Measurements from ENCODE around the gene TNFAIP2.
A peak's percentile ranks its signal among the peaks of the same experiment; 100 is the strongest.
"Not testable (repeated sequence)": the region's sequence is repeated elsewhere in the genome, so short reads cannot be mapped to it uniquely, and the experiment has no call there.

Gene TNFAIP2

DNA sequence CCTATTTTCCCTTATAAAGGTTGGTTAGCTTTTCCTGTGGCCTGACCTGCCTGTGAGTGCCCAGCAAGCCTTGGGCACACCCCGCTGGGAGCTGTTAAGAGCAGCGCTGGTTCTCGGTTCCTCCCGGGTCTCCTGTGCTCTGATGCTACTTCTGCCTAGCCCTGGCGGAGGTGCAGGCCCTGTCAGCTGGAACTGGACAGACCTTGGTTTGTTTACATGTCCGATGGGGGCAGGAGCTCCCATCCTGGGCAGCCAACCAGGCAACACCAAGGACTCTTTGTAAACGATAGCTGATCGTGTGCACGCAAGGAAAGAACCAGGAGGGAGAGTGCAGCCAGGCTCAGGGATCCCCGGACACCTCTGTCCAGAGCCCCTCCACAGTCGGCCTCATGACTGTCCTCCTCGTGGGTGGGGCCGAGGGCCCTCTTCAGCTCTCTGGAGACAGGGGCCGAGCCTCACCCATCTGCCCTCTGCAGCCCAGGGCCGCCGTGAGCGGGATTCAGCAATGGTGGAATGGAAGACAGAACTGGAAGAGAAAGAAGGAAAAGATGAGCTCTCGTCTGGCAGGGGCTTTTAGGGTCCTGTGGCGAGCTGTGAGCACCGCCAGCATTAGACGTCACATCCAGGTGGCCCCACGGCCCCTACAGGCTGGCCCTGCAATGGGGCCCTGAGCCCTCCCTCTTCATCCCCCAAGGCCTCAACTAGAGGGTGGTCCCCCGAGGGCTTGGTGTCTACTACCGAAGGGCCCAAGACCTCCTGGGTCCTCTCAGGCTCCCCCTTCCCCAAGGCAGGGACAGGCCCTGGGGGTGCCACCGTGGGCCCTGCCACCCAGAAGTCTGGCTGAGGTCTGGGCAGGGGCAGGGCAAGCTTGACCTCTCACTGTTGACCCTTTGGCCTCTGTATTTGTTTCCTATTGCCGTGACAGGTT lies 12.3 kb downstream of the TNFAIP2 start:
- no peak for DNase-seq (ENCODE audit: low read depth in 3 of 3)

DNA sequence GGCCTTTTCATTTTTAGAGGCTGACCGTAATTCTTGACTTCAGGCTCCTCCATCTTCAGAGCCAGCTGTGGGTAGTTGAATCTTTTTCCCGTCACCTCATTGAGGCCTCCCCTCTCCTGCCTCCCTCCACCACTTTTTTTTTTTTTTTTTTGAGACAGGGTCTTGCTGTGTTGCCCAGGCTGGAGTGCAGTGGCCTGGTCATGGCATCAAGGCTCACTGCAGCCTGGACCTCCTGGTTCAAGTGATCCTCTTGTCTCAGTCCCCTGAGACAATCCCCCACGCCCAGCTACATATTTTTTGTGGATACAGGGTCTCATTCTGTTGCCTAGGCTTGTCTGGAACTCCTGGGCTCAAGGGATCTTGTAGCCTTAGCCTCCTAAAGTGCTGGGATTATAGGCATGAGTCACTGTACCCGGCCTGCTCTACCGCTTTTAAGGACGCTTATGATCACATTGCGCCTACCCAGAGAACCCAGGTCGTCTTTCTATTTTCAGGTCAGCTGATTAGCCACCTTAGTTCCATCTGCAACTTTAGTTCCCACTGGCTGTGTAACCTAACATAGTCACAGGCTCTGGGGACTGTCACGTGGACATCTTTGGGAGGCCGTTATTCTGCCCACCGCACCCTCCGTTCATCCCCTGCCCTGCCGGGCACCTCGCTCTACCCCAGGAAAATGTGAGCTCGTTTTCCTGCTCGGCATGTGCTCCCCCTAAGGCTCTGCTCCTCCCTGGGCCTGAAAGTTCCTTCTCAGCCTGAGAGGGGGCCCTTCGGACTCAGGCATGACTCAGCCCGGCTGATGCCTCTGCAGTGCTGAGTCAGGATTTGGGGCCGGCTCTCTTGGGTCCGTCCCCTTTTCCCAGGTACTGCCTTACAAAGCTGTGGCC lies 13.4 kb downstream of the TNFAIP2 start:
- DNase-seq (ENCODE audit: low read depth in 3 of 3): no peak

DNA sequence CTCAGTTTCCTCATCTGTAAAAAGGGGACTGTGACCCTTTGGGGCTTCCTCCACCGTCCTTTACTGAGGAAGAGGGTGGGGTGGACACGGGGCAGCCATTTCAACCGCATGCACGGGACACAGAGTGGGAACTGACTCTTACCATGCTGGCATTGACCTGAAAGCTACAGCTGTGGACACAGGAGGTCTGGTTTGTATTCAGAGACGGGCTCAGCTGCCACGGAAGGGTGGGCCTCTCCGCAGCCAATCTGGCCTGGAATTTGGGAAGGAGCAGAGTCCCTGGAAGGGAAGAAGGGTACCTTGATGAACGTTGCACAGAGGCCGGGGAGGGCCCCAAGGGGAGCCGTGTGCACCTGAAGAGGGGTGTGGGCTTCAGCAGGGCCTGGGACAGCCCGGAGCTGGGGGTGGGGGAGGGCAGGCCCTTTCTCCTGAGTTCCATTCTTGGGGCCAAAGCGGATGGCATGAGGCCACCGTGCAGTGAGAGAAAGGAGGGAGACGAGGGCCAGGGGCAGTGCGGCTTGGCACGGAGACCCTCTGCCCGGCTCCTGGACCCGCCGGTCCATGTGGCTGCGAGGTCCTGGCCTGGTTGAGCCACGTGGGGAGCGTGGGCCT lies 14.5 kb downstream of the TNFAIP2 start:
- no peak for DNase-seq (ENCODE audit: low read depth in 3 of 3)

DNA sequence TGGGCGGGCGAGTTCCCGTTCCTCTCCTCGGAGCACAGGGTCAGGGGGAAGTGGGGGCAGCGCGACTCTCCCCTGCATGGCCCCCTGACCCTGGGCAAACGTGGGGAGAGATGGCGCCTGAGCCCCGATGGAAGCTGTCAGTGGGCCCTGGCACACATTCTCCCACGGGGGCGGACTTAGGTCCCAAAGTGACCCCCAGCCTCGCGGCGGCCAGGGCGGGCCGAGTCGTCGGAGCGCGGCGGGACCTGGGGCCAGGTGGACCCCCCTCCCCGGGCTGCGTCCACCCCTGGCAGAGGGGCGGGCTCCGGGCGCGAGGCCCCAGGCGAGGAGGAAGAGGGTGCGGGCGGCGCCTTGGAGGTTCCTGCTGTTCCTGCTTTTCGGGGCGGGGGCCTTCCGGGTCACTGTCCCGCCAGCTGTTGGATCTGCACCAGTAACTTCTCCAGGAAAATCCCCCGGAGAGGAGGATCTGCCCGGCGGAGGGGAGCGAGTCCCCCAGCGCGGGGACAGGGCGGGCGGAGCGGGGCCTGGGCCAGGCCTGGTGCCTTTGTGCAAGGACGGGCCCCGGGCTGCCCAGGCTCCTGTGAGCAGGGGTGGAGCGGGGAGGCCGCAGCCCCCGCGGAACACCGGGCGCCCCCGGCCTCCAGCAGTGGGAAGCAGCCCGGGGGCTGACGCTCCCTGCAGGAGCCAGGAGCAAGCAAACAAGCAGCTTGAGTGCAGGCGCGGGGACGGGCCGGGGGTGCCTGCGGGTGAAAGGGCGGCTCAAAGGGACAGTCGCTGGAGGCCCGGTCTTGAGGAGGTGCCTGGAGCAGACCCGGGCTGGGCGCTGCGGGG lies 15.3 kb downstream of the TNFAIP2 start:
- DNase-seq (ENCODE audit: low read depth in 3 of 3): no peak

DNA sequence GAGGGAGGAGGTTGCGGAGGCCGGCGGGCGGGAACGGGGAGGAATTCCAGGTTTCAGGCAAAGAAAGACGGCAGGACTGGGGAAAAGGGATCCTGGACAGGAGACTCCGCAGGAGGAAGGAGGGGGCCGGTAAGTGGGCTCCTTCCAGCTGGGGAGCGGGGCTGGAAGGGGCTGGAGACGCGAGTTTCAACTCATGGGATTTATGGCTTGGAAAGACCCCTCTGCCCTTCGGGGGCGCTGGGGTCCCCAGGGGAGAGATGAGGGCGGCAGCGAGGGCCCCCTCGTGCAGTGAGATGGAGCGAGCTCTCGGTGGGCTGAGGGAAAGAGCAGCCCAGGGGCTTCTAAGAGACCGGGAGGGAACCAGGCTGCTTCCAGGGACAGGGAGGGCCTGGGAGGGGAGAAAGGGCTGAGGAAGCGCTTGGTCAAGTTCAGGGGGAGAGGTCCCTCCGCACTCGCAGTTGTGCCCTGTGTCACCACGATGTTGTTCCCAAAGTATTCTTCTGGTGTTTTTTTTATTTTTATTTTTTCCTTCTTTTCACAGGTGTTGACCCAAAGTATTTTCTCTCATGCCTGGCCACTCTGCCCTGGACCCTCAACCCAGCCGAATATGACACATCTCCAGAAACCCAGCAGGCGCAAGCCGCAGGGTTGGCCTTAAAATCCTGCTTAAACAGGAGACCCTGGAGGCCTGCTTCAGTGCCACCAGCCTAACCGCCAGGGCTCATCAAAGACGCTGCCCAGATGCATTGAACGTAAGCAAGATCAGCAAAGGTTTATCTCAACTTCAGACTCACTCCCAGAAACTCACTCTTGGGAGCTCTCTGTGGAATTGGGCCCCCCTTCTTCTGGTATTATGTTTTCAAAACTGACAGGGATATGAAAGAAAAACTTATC lies 16.1 kb downstream of the TNFAIP2 start:
- no peak for DNase-seq (ENCODE audit: low read depth in 3 of 3)

DNA sequence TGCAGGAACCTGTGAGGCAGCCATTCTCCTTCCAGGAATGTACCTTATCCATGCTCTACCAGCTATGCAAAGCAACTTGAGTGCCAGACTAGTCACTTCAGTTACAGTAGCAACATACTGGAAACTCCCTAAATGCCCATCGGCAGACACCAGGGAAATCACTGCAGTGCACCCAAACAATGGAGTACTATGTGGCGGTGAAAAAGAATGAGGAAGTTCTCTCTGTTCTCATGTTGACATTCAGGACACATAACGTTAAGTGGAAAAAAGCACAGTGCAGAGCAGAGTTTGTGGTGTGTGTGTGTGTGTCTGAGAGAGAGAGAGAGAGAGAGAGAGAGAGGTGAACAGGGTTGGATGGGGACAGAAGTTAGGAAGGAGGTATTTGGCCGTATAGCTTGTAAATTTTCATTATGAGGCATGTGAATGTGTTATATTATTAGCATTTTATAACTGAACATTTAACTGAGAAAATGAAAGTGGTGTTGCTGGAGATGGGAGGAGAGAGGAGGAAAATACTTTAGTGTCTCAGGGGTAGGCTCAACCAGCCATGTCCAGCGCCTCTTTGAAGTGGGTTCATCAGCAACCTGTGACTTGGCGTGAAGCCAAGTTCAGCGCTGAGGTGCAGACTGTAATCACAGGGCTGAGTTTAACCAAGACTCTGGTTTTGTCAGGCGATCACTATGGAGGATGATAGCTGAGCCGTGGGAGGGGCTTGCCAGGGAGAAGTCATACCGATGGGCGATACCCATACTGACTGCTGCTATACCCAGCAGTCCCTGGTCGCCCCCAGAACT lies 17.3 kb downstream of the TNFAIP2 start:
- DNase-seq (ENCODE audit: low read depth in 3 of 3): no peak

DNA sequence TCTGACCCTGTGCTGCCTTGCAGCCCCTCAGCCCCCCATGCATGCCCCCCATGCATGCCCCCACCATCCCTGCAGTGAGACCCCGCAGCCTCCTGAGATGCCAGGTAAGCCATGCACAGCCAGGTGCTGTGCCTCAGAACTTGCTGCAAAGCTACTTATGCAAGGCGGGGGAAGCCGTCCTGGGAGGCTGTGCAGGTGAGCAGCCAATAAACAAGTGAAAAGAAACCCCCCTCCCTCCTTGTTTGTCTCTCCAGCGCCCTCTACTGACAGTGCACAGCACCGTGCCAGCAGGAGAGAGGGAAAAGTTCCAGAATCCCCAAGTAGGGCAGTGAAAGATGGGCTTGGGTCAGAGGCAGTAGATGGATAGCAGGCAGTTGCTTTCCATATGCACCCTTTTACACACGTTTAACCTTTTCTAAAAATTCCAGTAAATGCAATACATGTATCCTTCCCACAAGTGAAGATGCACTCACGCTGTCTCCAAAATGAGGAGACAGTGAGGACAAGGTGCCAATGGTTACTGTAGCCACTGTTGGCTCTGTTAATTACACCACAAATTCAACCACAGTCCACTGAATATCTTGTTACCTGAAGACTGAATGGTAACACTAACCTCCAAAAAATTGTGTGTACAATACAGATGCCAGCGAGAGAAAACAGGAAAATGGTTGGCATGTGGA lies 18.0 kb downstream of the TNFAIP2 start:
- peak in 1 of 3 experiments; percentile 17 for DNase-seq (ENCODE audit: low read depth in 3 of 3)

DNA sequence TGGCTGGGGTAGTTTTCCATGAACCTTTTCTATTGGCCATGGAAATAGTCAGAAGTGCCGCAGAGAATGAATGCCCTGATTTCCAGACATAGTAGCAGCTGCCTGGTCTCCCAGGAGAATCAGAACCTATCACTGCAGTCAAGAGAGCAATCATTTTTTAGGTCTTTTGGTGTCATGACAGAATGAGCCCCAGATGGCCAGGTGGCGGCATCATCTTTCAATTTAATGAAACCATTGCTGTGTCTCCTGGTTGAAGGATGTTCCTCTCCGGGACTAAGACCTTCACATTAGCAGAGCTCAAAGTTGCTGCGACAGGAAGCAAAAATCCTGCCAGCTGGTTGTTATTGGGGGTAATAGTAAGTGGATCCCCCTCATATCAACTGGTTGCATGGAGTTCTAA lies 18.8 kb downstream of the TNFAIP2 start:
- no peak for DNase-seq (ENCODE audit: low read depth in 3 of 3)

DNA sequence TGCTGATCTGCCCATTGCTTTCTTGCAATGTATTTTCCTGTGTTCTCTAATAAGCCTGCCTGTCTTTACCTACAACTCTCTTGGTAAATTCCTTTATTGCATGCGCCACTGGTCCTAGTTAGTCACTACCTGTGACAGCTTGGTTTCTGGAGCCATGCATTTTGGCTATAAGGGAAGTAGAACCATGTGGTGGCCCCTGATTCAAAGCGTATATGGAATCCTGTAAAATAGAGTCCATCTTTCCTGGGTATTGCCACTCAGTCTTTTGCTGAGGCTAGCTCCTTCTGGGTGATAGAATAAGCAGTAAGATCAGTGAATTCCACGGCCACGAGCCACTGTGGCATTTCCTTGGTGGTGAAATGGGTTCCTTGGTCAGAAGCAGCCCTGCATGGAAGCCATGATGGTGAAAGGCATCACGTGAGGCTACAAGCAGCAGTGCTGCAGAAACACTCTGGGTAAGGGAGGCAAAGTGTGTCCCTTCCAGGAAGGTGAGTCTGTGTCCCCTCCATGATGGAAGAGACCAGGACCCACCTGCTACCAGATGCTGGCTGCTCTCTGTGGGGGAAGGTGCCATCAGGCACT lies 19.6 kb downstream of the TNFAIP2 start:
- no peak for DNase-seq (ENCODE audit: low read depth in 3 of 3)

DNA sequence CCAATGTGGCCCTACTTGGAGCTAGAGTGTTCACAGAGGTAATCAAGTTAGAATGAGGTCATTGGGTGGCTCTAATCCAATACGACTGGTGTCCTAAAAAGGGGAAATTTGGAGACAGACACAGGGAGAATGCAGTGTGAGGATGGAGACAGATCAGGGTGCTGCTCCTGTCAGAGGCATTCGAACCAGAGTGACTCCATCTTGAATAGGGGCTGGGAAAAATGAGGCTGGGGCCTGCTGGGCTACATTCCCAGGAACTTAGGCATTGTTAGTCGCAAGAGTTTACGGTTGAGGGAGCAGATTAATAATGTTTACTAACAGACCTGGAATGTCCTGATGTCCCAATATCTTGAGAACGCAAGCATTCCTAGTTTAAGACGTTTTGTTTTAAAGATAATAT lies 20.2 kb downstream of the TNFAIP2 start:
- DNase-seq (ENCODE audit: low read depth in 3 of 3): no peak

DNA sequence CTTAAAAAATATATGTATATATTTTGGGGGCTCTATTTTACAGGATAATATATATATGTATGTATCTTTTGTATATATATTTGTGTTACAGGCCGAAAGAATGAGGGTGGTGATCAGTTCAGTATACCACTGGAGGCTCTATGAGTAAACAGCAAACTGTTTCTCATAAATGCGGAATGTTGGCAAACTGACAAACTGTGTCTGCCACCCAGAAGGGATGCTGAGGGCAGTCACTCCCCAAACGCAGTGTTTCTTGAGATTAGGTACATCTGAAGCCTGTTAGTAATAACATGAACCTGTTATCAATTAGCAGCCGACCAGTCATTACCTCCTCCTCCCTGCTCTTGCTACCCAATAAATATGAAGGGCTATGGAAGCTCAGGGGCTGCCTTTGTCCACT lies 20.8 kb downstream of the TNFAIP2 start:
- DNase-seq (ENCODE audit: low read depth in 3 of 3): no peak

DNA sequence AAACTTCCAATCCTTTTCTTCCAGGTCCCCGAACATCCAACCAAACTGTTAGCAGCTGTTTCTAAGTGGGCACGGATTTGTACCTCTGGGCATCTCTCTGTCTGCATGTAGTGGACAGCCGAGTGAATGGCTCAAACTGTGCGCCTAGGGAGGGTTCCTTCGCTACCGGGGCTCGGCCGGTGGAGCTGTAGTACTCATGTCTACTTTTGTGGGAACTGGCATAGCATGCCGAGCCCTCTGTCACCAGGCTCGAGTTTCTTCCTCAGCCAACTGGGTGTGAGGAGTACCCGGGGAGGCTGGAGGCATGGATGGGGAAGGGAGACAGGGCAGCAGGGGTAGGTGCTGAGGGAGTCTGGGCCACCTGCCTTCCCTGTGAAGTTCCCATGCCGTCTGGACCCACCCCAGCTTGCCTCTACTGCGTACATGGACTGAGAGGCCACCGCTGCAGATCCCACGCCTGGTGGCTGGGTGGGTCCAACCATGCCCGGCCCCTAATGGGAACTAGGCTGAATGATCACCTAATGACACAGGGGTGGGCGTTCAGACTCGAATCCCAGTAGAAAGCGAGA lies 23.0 kb downstream of the TNFAIP2 start:
- DNase-seq (ENCODE audit: low read depth in 3 of 3): no peak

DNA sequence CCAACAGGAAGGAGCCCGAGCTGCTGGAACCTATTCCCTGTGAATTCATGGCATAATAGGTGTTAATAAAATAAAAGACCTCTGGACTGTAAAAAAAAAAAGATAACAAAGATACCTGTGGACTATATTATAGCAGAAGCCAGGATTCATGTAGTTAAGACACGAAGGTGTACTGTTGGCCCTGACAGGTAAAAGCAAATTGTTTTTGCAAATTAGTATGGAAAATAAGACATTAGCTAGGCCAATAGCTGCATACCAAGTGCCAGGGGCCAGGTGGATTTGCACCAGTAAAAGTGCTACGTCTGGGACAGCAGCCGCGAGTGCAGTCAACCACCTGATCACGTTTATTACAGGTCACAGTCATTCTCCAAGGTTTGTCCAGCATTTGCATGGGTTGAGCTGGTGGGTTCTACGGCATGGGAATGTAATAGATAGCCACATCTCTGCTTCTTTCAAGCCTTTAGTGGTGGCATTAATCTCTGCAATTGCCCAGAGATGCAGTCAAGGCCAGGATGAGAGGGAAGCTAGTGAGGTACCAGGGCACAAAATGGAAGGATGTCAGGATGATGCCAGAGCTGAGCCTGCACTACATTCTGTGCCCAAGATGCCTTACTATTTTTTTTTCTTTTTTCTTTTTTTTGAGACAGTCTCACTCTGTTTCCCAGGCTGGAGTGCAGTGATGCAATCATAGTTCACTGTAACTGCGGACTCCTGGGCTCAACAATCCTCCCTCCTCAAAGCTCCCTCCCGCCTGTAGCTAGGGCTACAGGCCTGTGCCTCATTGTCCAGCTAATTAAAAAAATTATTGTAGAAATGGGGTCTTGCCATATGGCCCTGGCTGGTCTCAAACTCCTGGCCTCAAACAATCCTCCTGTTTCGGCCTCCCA lies 26.3 kb downstream of the TNFAIP2 start:
- no peak for DNase-seq (ENCODE audit: low read depth in 3 of 3)

DNA sequence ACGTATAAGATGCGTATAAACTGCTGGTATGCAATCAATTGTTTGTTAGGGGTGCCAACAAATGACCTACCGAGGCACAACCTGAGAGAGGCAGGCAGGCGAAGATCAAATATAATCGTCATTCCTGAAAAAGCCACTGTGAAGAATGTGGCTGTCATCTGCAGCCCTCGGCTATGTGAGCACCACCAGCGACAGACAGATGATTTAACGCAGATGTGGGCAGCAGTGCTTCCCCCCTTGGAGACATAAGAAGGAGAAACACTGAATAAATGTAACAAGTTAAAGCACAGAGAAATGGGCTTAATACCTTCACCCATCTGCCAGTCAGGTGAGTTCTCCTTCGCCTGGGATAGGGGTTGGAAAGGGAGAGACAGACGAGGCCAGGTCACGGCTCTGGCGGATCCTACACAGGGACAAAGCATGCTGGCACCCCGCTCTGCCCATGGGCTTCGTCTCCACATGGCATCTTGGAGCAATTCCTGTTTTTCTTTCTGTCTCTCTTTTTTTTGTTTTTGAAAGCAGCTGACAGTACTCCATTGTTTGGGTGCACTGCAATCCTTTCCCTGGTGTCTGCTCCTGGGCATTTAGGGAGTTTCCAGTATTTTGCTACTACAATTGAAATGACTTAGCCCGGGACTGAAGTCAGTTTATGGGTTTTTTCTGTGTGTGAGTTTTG lies 28.1 kb downstream of the TNFAIP2 start:
- DNase-seq (ENCODE audit: low read depth in 3 of 3): no peak

DNA sequence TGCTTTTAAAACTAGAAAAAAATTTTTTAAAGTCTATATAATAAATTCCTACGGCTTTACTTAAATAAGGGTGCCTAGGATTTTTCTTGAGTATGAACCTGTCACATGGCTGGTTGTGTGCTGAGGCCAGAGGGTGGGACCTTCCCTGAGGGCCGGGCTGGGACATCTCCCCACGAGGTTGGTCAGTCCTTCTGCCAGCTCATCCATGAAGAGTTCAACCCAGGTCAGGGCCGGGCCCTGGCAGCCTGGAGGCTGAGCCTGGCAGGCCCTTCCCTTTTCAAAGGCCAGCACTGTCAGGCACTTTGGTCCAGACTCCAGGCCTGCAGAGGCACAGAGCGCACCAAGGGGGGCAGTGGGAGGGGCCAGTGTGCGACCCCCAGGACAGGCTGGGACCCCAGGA lies 31.7 kb downstream of the TNFAIP2 start:
- DNase-seq (ENCODE audit: low read depth in 3 of 3): no peak

DNA sequence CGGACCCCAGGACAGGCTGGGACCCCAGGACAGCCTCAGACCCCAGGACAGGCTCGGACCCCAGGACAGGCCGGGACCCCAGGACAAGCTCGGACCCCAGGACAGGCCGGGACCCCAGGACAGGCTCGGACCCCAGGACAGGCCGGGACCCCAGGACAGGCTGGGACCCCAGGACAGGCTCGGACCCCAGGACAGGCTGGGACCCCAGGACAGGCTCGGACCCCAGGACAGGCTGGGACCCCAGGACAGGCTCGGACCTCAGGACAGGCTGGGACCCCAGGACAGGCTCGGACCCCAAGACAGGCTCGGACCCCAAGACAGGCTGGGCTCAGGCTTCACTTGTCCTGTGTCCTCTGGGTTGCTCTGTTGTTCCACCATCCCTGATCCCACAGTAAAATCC lies 32.2 kb downstream of the TNFAIP2 start:
- DNase-seq (ENCODE audit: low read depth in 3 of 3): not testable (repeated sequence)
